Activated T-helper 1 cell treated with anti-CD3 and anti-CD28 coated beads, Interleukin-12 subunit alpha, Interleukin-12 subunit beta, Interleukin-2, Interleukin-4 antibody, amounts not matched to agents 30 ng/mL and 10 ng/mL and 1 ng/mL, durations not matched to agents 14 hours and 24 hours and 36 hours (primary cell): ENCODE data around the gene CDKN2AIP. TPM values are rescaled to one million over a fixed set of nuclear protein-coding genes. Genes with fewer than 3 reads are reported as not detected.
A peak's percentile ranks its signal among the peaks of the same experiment; 100 is the strongest.

Source experiments
- DNase-seq: peaks from one replicate; pipeline ENCODE4 v3.0.0; 2021; ENCODE audit warnings: low spot score
- H3K27ac Mint-ChIP-seq: one replicate; pipeline ENCODE4 v1.8.0; 2021; ENCODE audit warnings: mild to moderate bottlenecking, mixed read lengths
- H3K27me3 Mint-ChIP-seq: one replicate; pipeline ENCODE4 v1.8.0; 2022; ENCODE audit warnings: mild to moderate bottlenecking, moderate library complexity, mixed read lengths; ENCODE audit not compliant: insufficient read depth
- H3K36me3 Mint-ChIP-seq: one replicate; pipeline ENCODE4 v1.8.0; 2021; ENCODE audit warnings: low read depth, mixed read lengths
- H3K4me1 Mint-ChIP-seq: one replicate; pipeline ENCODE4 v1.8.0; 2021; ENCODE audit warnings: low read depth, mixed read lengths
- H3K4me3 Mint-ChIP-seq: one replicate; pipeline ENCODE4 v1.8.0; 2021; ENCODE audit warnings: mild to moderate bottlenecking, moderate library complexity, mixed read lengths
- H3K9me3 Mint-ChIP-seq: one replicate; pipeline ENCODE4 v1.8.0; 2021; ENCODE audit warnings: mixed read lengths
- intact Hi-C: fragments of 100-400 bp; cut with micrococcal nuclease; formaldehyde crosslinking; loops from one replicate; pipeline ENCODE4 v1.15.1; 2024
- total RNA-seq: library from RNA; stranded (reverse); gene quantifications from 2 replicates; pipeline ENCODE4 v1.2.3, GENCODE V29; 2022

Gene CDKN2AIP
- total RNA-seq, 1 donor from 2014 or later = 23.9 TPM

- no peak for DNase-seq
- Mint-ChIP-seq H3K4me1 (peaks cover 8% of the 10 kb centered on the region), H3K27me3 (peaks cover 14% of the 10 kb centered on the region), H3K4me3 (no peak overlapping the region), H3K36me3 (no peaks in the 10 kb centered on the region), H3K27ac (no peak overlapping the region), H3K9me3 (no peaks in the 10 kb centered on the region)
- intact Hi-C loops = loop anchor here (10.0 kb wide), 1 partner anchor 601 kb away; no protein-coding TSS in a partner anchor
Observed at GRCh38 chr4:183405303-183405702, 39.1 kb upstream of the CDKN2AIP start.

- intact Hi-C loops = loop anchor here (1.0 to 10.0 kb wide), 5 partner anchors 9 to 602 kb away; partner anchors contain the start of gene CDKN2AIP
- Mint-ChIP-seq H3K9me3 (no peaks in the 10 kb centered on the region), H3K4me3 (peak overlapping the region; percentile 81), H3K4me1 (peaks cover 8% of the 10 kb centered on the region), H3K27ac (no peak overlapping the region), H3K36me3 (no peaks in the 10 kb centered on the region), H3K27me3 (peaks cover 10% of the 10 kb centered on the region)
- peak; percentile 82 for DNase-seq
Observed at GRCh38 chr4:183407128-183407585, 37.3 kb upstream of the CDKN2AIP start.

- H3K9me3 Mint-ChIP-seq = no peaks in the 10 kb centered on the region
- H3K4me3 Mint-ChIP-seq = peak overlapping the region; percentile 81
- peaks cover 8% of the 10 kb centered on the region for H3K4me1 Mint-ChIP-seq
- DNase-seq = no peak
- H3K36me3 Mint-ChIP-seq = no peaks in the 10 kb centered on the region
- intact Hi-C loops = loop anchor here (1.0 to 10.0 kb wide), 5 partner anchors 10 to 603 kb away; partner anchors contain the start of gene CDKN2AIP
- H3K27ac Mint-ChIP-seq = peak overlapping the region; percentile 71
- peaks cover 10% of the 10 kb centered on the region for H3K27me3 Mint-ChIP-seq
Observed at GRCh38 chr4:183407635-183408464, 36.6 kb upstream of the CDKN2AIP start.

- Mint-ChIP-seq H3K9me3 (no peaks in the 10 kb centered on the region), H3K36me3 (no peaks in the 10 kb centered on the region), H3K27ac (no peak overlapping the region), H3K27me3 (peaks cover 7% of the 10 kb centered on the region), H3K4me3 (no peak overlapping the region), H3K4me1 (peaks cover 8% of the 10 kb centered on the region)
- intact Hi-C loops = loop anchor here (10.0 kb wide), 1 partner anchor 604 kb away; no protein-coding TSS in a partner anchor
- no peak for DNase-seq
Observed at GRCh38 chr4:183408796-183409195, 35.6 kb upstream of the CDKN2AIP start.

GRCh38 chr4:183409483-183409882, 35.0 kb upstream of the CDKN2AIP start:
- Mint-ChIP-seq H3K9me3 (no peaks in the 10 kb centered on the region), H3K27ac (no peak overlapping the region), H3K4me1 (peaks cover 8% of the 10 kb centered on the region), H3K27me3 (peaks cover 3% of the 10 kb centered on the region), H3K36me3 (no peaks in the 10 kb centered on the region), H3K4me3 (no peak overlapping the region)
- no peak for DNase-seq
- intact Hi-C loops = loop anchor here (10.0 kb wide), 1 partner anchor 605 kb away; no protein-coding TSS in a partner anchor

- intact Hi-C loops = loop anchor here (10.0 kb wide), 1 partner anchor 605 kb away; no protein-coding TSS in a partner anchor
- Mint-ChIP-seq H3K9me3 (no peaks in the 10 kb centered on the region), H3K4me1 (peaks cover 8% of the 10 kb centered on the region), H3K27ac (no peak overlapping the region), H3K4me3 (no peak overlapping the region), H3K36me3 (no peaks in the 10 kb centered on the region), H3K27me3 (peaks cover under 1% of the 10 kb centered on the region)
- DNase-seq = no peak
Observed at GRCh38 chr4:183409934-183410333, 34.5 kb upstream of the CDKN2AIP start.

- intact Hi-C loops = no loop called here
- Mint-ChIP-seq H3K4me3 (no peak overlapping the region), H3K36me3 (no peaks in the 10 kb centered on the region), H3K4me1 (peaks cover 8% of the 10 kb centered on the region), H3K27ac (no peak overlapping the region), H3K27me3 (no peaks in the 10 kb centered on the region), H3K9me3 (no peaks in the 10 kb centered on the region)
- no peak for DNase-seq
Observed at GRCh38 chr4:183411291-183411861, 33.1 kb upstream of the CDKN2AIP start.

- Mint-ChIP-seq H3K9me3 (no peaks in the 10 kb centered on the region), H3K4me3 (no peak overlapping the region), H3K36me3 (no peaks in the 10 kb centered on the region), H3K27me3 (no peaks in the 10 kb centered on the region), H3K4me1 (peaks cover 3% of the 10 kb centered on the region), H3K27ac (no peak overlapping the region)
- DNase-seq = no peak
- intact Hi-C loops = no loop called here
Observed at GRCh38 chr4:183412821-183413220, 31.6 kb upstream of the CDKN2AIP start.

- intact Hi-C loops = no loop called here
- Mint-ChIP-seq H3K27ac (no peak overlapping the region), H3K4me3 (no peak overlapping the region), H3K4me1 (no peaks in the 10 kb centered on the region), H3K9me3 (no peaks in the 10 kb centered on the region), H3K27me3 (no peaks in the 10 kb centered on the region), H3K36me3 (no peaks in the 10 kb centered on the region)
- DNase-seq = no peak
Observed at GRCh38 chr4:183413234-183414200, 30.9 kb upstream of the CDKN2AIP start.

GRCh38 chr4:183416879-183417755, 27.3 kb upstream of the CDKN2AIP start:
- intact Hi-C loops = no loop called here
- H3K27me3 Mint-ChIP-seq = no peaks in the 10 kb centered on the region
- DNase-seq = no peak
- H3K36me3 Mint-ChIP-seq = no peaks in the 10 kb centered on the region
- no peaks in the 10 kb centered on the region for H3K4me1 Mint-ChIP-seq
- H3K27ac Mint-ChIP-seq = no peak overlapping the region
- no peak overlapping the region for H3K4me3 Mint-ChIP-seq
- no peaks in the 10 kb centered on the region for H3K9me3 Mint-ChIP-seq

GRCh38 chr4:183422962-183423631, 21.3 kb upstream of the CDKN2AIP start:
- Mint-ChIP-seq H3K27ac (no peak overlapping the region), H3K9me3 (no peaks in the 10 kb centered on the region), H3K4me1 (peaks cover 7% of the 10 kb centered on the region), H3K27me3 (no peaks in the 10 kb centered on the region), H3K4me3 (no peak overlapping the region), H3K36me3 (no peaks in the 10 kb centered on the region)
- no peak for DNase-seq
- intact Hi-C loops = no loop called here
